ENCODE measurements around the gene CYP27A1.

CYP27A1 gene

GRCh38 chr2:218851286-218851685 is 69.3 kb downstream of the CYP27A1 start:
- H3K9me3 ChIP-seq (ENCODE audit: low read length): no peaks in the 10 kb centered on the region
- H3K9ac ChIP-seq (ENCODE audit: low read length): no peak overlapping the region
- no peaks in the 10 kb centered on the region for H3K79me2 ChIP-seq (ENCODE audit: insufficient read depth, low read length)
- no peak overlapping the region for H2AFZ ChIP-seq (ENCODE audit: low read length)
- no peak overlapping the region for H3K27ac ChIP-seq (ENCODE audit: low read depth, low read length, poor library complexity, severe bottlenecking)
- H3F3A ChIP-seq (ENCODE audit: insufficient read depth, low read length): no peaks in the 10 kb centered on the region
- peaks cover 13% of the 10 kb centered on the region; the same call in 1 of the 2 replicates for H3K27me3 ChIP-seq (ENCODE audit: insufficient read depth, low read length)
- no peak overlapping the region for H3K4me3 ChIP-seq (ENCODE audit: low read depth, low read length, poor library complexity, severe bottlenecking)
- no peaks in the 10 kb centered on the region for H3K9me2 ChIP-seq (ENCODE audit: low read depth, low read length)
- H4K20me1 ChIP-seq (ENCODE audit: insufficient read depth, low read length): no peaks in the 10 kb centered on the region
- no peaks in the 10 kb centered on the region for H3K36me3 ChIP-seq (ENCODE audit: insufficient read depth, low read length)
- H3K4me1 ChIP-seq (ENCODE audit: insufficient read depth, low read length, severe bottlenecking): no peaks in the 10 kb centered on the region
- TF ChIP-seq EZH2 (IDR thresholded peaks at IDR 0.05; ENCODE audit: borderline replicate concordance, low read length): no peak
- no peak for TF ChIP-seq CTCF (IDR thresholded peaks at IDR 0.05; ENCODE audit: low read length)
- no peak overlapping the region for H3K4me2 ChIP-seq (ENCODE audit: low read length)

- H3K9me3 ChIP-seq (ENCODE audit: low read length): no peaks in the 10 kb centered on the region
- no peak overlapping the region for H3K4me2 ChIP-seq (ENCODE audit: low read length)
- no peaks in the 10 kb centered on the region for H4K20me1 ChIP-seq (ENCODE audit: insufficient read depth, low read length)
- no peaks in the 10 kb centered on the region for H3F3A ChIP-seq (ENCODE audit: insufficient read depth, low read length)
- no peak overlapping the region for H3K27ac ChIP-seq (ENCODE audit: low read depth, low read length, poor library complexity, severe bottlenecking)
- H3K36me3 ChIP-seq (ENCODE audit: insufficient read depth, low read length): no peaks in the 10 kb centered on the region
- TF ChIP-seq CTCF (IDR thresholded peaks at IDR 0.05; ENCODE audit: low read length) (peak; percentile 87), EZH2 (IDR thresholded peaks at IDR 0.05; ENCODE audit: borderline replicate concordance, low read length) (no peak)
- no peaks in the 10 kb centered on the region for H3K79me2 ChIP-seq (ENCODE audit: insufficient read depth, low read length)
- no peak overlapping the region for H2AFZ ChIP-seq (ENCODE audit: low read length)
- no peak overlapping the region for H3K9ac ChIP-seq (ENCODE audit: low read length)
- no peaks in the 10 kb centered on the region for H3K9me2 ChIP-seq (ENCODE audit: low read depth, low read length)
- no peak overlapping the region for H3K4me3 ChIP-seq (ENCODE audit: low read depth, low read length, poor library complexity, severe bottlenecking)
- peaks cover 13% of the 10 kb centered on the region; the same call in 1 of the 2 replicates for H3K27me3 ChIP-seq (ENCODE audit: insufficient read depth, low read length)
- H3K4me1 ChIP-seq (ENCODE audit: insufficient read depth, low read length, severe bottlenecking): no peaks in the 10 kb centered on the region
Observed at GRCh38 chr2:218852911-218853667, 71.1 kb downstream of the CYP27A1 start.

- no peak for TF ChIP-seq CTCF (IDR thresholded peaks at IDR 0.05; ENCODE audit: low read length)
- TF ChIP-seq EZH2 (IDR thresholded peaks at IDR 0.05; ENCODE audit: borderline replicate concordance, low read length): no peak
- H2AFZ ChIP-seq (ENCODE audit: low read length): no peak overlapping the region
Observed at GRCh38 chr2:218853766-218854165, 71.8 kb downstream of the CYP27A1 start.

More at GRCh38 chr2:218853766-218854165, 71.8 kb downstream of the CYP27A1 start:
- H3K79me2 ChIP-seq (ENCODE audit: insufficient read depth, low read length): no peaks in the 10 kb centered on the region
- H3K9me3 ChIP-seq (ENCODE audit: low read length): no peaks in the 10 kb centered on the region
- H3K27me3 ChIP-seq (ENCODE audit: insufficient read depth, low read length): peaks cover 13% of the 10 kb centered on the region; the same call in 1 of the 2 replicates
- H3K4me1 ChIP-seq (ENCODE audit: insufficient read depth, low read length, severe bottlenecking): no peaks in the 10 kb centered on the region
- no peaks in the 10 kb centered on the region for H4K20me1 ChIP-seq (ENCODE audit: insufficient read depth, low read length)
- no peaks in the 10 kb centered on the region for H3F3A ChIP-seq (ENCODE audit: insufficient read depth, low read length)
- H3K4me2 ChIP-seq (ENCODE audit: low read length): no peak overlapping the region
- H3K36me3 ChIP-seq (ENCODE audit: insufficient read depth, low read length): no peaks in the 10 kb centered on the region
- no peak overlapping the region for H3K27ac ChIP-seq (ENCODE audit: low read depth, low read length, poor library complexity, severe bottlenecking)
- H3K9ac ChIP-seq (ENCODE audit: low read length): no peak overlapping the region
- H3K4me3 ChIP-seq (ENCODE audit: low read depth, low read length, poor library complexity, severe bottlenecking): no peak overlapping the region
- no peaks in the 10 kb centered on the region for H3K9me2 ChIP-seq (ENCODE audit: low read depth, low read length)
